Mesothelial cell of epicardium (in vitro differentiated cells): ENCODE results near the gene ARHGDIA. TPM values are rescaled to one million over a fixed set of nuclear protein-coding genes. Genes with fewer than 3 reads are reported as not detected.
A peak's percentile ranks its signal among the peaks of the same experiment; 100 is the strongest.

Source experiments
- DNase-seq, 2 experiments: peaks; one replicate each; pipeline ENCODE4 v3.0.0; 2021; ENCODE audit warnings: low spot score in 2 of 2; ENCODE audit not compliant: unreplicated experiment in 2 of 2
- H3K27ac Mint-ChIP-seq: 2 replicates; pipeline ENCODE4 v1.8.0; 2021; ENCODE audit warnings: mixed read lengths
- H3K27me3 Mint-ChIP-seq: 2 replicates; pipeline ENCODE4 v1.8.0; 2021; ENCODE audit warnings: low read depth, mixed read lengths
- H3K36me3 Mint-ChIP-seq: 2 replicates; pipeline ENCODE4 v1.8.0; 2021; ENCODE audit warnings: mixed read lengths
- H3K4me1 Mint-ChIP-seq: 2 replicates; pipeline ENCODE4 v1.8.0; 2021; ENCODE audit warnings: mixed read lengths
- H3K4me3 Mint-ChIP-seq: 2 replicates; pipeline ENCODE4 v1.8.0; 2021; ENCODE audit warnings: mild to moderate bottlenecking, moderate library complexity, mixed read lengths
- H3K9me3 Mint-ChIP-seq: 2 replicates; pipeline ENCODE4 v1.8.0; 2021; ENCODE audit warnings: mixed read lengths
- CTCF ChIP-seq: fragments of 200-600 bp; sonication (generic); IDR thresholded peaks from one replicate; pipeline ENCODE4 v1.5.0; 2021; ENCODE audit warnings: antibody characterized with exemption; ENCODE audit not compliant: unreplicated experiment
- total RNA-seq: library from RNA; stranded (reverse); gene quantifications from 3 replicates; pipeline ENCODE4 v1.2.1, GENCODE V29; 2021

The ARHGDIA gene
- total RNA-seq, 1 donor from 2014 or later = 258 TPM

- Mint-ChIP-seq H3K4me3 (no peak overlapping the region), H3K36me3 (peaks cover 12% of the 10 kb centered on the region), H3K27ac (no peak overlapping the region), H3K9me3 (no peaks in the 10 kb centered on the region), H3K4me1 (no peaks in the 10 kb centered on the region), H3K27me3 (peaks cover 17% of the 10 kb centered on the region)
- peak in 1 of 2 experiments; percentile 12 for DNase-seq
- TF ChIP-seq CTCF = no peak
Measured at GRCh38 chr17:81900181-81900820, 29.2 kb upstream of the ARHGDIA start.

GRCh38 chr17:81899514-81900166 lies 28.5 kb upstream of the ARHGDIA start:
- peak in 1 of 2 experiments; percentile 16 for DNase-seq
- Mint-ChIP-seq H3K27me3 (peaks cover 17% of the 10 kb centered on the region), H3K27ac (no peak overlapping the region), H3K36me3 (peaks cover 12% of the 10 kb centered on the region), H3K4me3 (no peak overlapping the region), H3K4me1 (no peaks in the 10 kb centered on the region), H3K9me3 (no peaks in the 10 kb centered on the region)
- no peak for TF ChIP-seq CTCF

- no peak for DNase-seq
- Mint-ChIP-seq H3K4me3 (no peak overlapping the region), H3K27me3 (peaks cover 17% of the 10 kb centered on the region), H3K27ac (no peak overlapping the region), H3K4me1 (no peaks in the 10 kb centered on the region), H3K36me3 (peaks cover 12% of the 10 kb centered on the region), H3K9me3 (no peaks in the 10 kb centered on the region)
- no peak for TF ChIP-seq CTCF
Measured at GRCh38 chr17:81898885-81899284, 27.7 kb upstream of the ARHGDIA start.

- H3K4me3 Mint-ChIP-seq = no peak overlapping the region
Measured at GRCh38 chr17:81898029-81898866, 27.1 kb upstream of the ARHGDIA start.

GRCh38 chr17:81895400-81895799 lies 24.3 kb upstream of the ARHGDIA start:
- DNase-seq = no peak
- no peak overlapping the region for H3K27ac Mint-ChIP-seq
- H3K27me3 Mint-ChIP-seq = no peaks in the 10 kb centered on the region
- no peak overlapping the region for H3K4me3 Mint-ChIP-seq
- H3K36me3 Mint-ChIP-seq = peaks cover 12% of the 10 kb centered on the region
- TF ChIP-seq CTCF = no peak
- H3K4me1 Mint-ChIP-seq = peaks cover 6% of the 10 kb centered on the region
- no peaks in the 10 kb centered on the region for H3K9me3 Mint-ChIP-seq

More at GRCh38 chr17:81898029-81898866, 27.1 kb upstream of the ARHGDIA start:
- no peak for TF ChIP-seq CTCF
- Mint-ChIP-seq H3K27me3 (peaks cover 13% of the 10 kb centered on the region), H3K9me3 (no peaks in the 10 kb centered on the region), H3K36me3 (peaks cover 12% of the 10 kb centered on the region), H3K27ac (no peak overlapping the region), H3K4me1 (no peaks in the 10 kb centered on the region)
- no peak for DNase-seq
